Right lobe of liver (tissue), 4 donors: ENCODE data around the gene HERC4.

Experiments
- CTCF ChIP-seq, 4 donors: fragments of 200-600 bp in 3 of 4; fragments of 450-650 bp in 1 of 4; IDR thresholded peaks; one replicate each; pipeline versions ENCODE4 v1.5.1 to v1.8.0; 2016 to 2022; ENCODE audit warnings: antibody characterized with exemption in 4 of 4, mild to moderate bottlenecking in 2 of 4
- POLR2A ChIP-seq: fragments of 450-650 bp; IDR thresholded peaks from one replicate; pipeline ENCODE4 v1.6.1; 2017; ENCODE audit warnings: antibody characterized with exemption, mild to moderate bottlenecking
- donor health status: DM: no; HTN: no; CAD: no.
- donor health status: DM: no; HTN: no; CAD: no.
- donor health status: DM: no; HTN: yes; CAD: no.

- TF ChIP-seq POLR2A: no peak
- no peak for TF ChIP-seq CTCF (IDR thresholded peaks at IDR 0.05)
These were observed 64.6 kb downstream of the HERC4 start for GRCh38 chr10:68010426-68010940.
